GM23248 (cell line): ENCODE measurements around the gene ALDH3A1.

ENCODE experiments used
- EZH2 ChIP-seq: fragments of 200-600 bp; sonication (generic); IDR thresholded peaks from 2 replicates; pipeline ENCODE4 v1.6.1; 2018; ENCODE audit warnings: antibody characterized with exemption, mild to moderate bottlenecking; ENCODE audit not compliant: insufficient read depth, poor library complexity, severe bottlenecking
- EZH2phosphoT487 ChIP-seq: fragments of 200-600 bp; sonication (generic); IDR thresholded peaks from 2 replicates; pipeline ENCODE4 v1.6.1; 2018; ENCODE audit warnings: antibody characterized with exemption, moderate library complexity, mild to moderate bottlenecking, low read depth; ENCODE audit not compliant: insufficient read depth

- TF ChIP-seq EZH2: no peak
- TF ChIP-seq EZH2phosphoT487: no peak
Observed at GRCh38 chr17:19760746-19761145, 12.6 kb upstream of the ALDH3A1 start.
